H1 (cell line): ENCODE measurements around the gene PASD1. TPM values are rescaled to one million over a fixed set of nuclear protein-coding genes. Genes with fewer than 3 reads are reported as not detected.

ENCODE experiments used
- POU5F1 ChIP-seq: IDR thresholded peaks from 2 replicates; pipeline ENCODE4 v1.6.1; 2011; ENCODE audit warnings: low read depth, mild to moderate bottlenecking, low read length, moderate library complexity
- SIRT6 ChIP-seq: IDR thresholded peaks from one replicate; pipeline ENCODE4 v1.7.1; 2012; ENCODE audit warnings: low read length, inconsistent platforms
- TBP ChIP-seq: IDR thresholded peaks from 2 replicates; pipeline ENCODE4 v1.6.1; 2011; ENCODE audit warnings: low read depth, low read length, improper control_type of control experiment
- polyA plus RNA-seq, 7 experiments: library from polyadenylated mRNA; depleted of rRNA in 3 of 7; stranded (reverse) in 5 of 7; unstranded in 2 of 7; fragments of >200 nt in 5 of 7; fragments of 200-250 nt in 2 of 7; gene quantifications; 1 replicate in 5 of 7; 2 replicates in 1 of 7; 4 replicates in 1 of 7; pipeline versions ENCODE4 v1.2.1 to v1.2.3, GENCODE V29; 2011 to 2013; ENCODE audit warnings: missing spikeins in 2 of 7, mixed read lengths in 2 of 7
- total RNA-seq: library from RNA; stranded (reverse); fragmentation: NEBNext Ultra II Directional; extraction: Animal tissue kit (Norgen Biotek cat#: 25700); gene quantifications from 2 replicates; pipeline ENCODE4 v1.2.1, GENCODE V29; 2021
- TF ChIP-seq, protein P1 (sequence below): IDR thresholded peaks from 2 replicates; pipeline ENCODE4 v1.6.1; 2012; ENCODE audit warnings: inconsistent platforms
- TF ChIP-seq, protein P2 (sequence below), 3 experiments: IDR thresholded peaks; 1 replicate in 2 of 3; 2 replicates in 1 of 3; pipeline versions ENCODE4 v1.5.1 to v1.6.1; 2011; ENCODE audit warnings: low read length in 3 of 3, mild to moderate bottlenecking in 3 of 3, inconsistent platforms in 2 of 3, low read depth in 1 of 3, moderate library complexity in 1 of 3; ENCODE audit not compliant: insufficient read depth in 1 of 3; ENCODE audit errors: control extremely low read depth in 1 of 3
- TF ChIP-seq, protein P3 (sequence below): IDR thresholded peaks from 2 replicates; pipeline ENCODE4 v1.6.1; 2012; ENCODE audit warnings: inconsistent platforms

Gene PASD1
- total and polyA plus RNA-seq, 2 of the 8 experiments (the other 6 are each of a cell fraction or from before 2014, with no cell fraction given): 0.03 to 0.09 TPM

DNA sequence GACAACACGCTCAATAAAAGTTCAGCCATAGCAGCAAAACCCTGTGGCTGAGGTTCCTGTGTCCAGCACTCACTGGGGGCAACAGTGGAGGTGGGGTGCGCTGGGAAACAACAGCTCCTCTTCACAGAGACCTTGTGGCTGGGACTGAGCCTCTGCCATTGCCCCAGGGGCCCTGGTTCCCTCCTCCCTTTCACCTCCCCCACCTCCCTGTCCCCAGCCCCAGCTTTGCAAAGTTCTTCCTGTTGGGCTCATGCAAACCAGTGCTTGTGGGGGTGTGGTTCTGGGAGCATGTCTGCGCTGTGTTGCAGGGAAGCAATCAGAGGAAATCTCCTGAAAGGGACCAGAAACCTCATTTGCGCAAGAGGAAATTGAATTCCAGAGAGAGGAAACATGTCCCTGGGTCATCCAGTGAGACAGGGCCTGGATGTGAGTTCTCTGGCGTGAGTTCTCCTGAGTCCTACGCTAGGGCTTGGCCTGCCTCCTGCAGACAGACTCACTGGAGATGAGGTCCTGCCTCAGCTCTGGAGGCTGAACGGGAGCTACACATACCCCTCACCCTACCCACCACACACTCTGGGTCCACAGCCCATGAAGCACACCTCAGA, 159.8 kb downstream of the PASD1 start (continued):
- TF ChIP-seq SIRT6 (no peak), TBP (no peak), POU5F1 (no peak)
- TF ChIP-seq, protein P1, sequence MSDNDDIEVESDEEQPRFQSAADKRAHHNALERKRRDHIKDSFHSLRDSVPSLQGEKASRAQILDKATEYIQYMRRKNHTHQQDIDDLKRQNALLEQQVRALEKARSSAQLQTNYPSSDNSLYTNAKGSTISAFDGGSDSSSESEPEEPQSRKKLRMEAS: no peak
- TF ChIP-seq, protein P2, sequence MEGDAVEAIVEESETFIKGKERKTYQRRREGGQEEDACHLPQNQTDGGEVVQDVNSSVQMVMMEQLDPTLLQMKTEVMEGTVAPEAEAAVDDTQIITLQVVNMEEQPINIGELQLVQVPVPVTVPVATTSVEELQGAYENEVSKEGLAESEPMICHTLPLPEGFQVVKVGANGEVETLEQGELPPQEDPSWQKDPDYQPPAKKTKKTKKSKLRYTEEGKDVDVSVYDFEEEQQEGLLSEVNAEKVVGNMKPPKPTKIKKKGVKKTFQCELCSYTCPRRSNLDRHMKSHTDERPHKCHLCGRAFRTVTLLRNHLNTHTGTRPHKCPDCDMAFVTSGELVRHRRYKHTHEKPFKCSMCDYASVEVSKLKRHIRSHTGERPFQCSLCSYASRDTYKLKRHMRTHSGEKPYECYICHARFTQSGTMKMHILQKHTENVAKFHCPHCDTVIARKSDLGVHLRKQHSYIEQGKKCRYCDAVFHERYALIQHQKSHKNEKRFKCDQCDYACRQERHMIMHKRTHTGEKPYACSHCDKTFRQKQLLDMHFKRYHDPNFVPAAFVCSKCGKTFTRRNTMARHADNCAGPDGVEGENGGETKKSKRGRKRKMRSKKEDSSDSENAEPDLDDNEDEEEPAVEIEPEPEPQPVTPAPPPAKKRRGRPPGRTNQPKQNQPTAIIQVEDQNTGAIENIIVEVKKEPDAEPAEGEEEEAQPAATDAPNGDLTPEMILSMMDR (IDR thresholded peaks at IDR 0.05; ENCODE audit: control extremely low read depth in 1 of 3, insufficient read depth in 1 of 3, low read depth in 1 of 3, low read length in 3 of 3): no peak
- TF ChIP-seq, protein P3, sequence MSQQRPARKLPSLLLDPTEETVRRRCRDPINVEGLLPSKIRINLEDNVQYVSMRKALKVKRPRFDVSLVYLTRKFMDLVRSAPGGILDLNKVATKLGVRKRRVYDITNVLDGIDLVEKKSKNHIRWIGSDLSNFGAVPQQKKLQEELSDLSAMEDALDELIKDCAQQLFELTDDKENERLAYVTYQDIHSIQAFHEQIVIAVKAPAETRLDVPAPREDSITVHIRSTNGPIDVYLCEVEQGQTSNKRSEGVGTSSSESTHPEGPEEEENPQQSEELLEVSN: no peak
